Astrocyte (in vitro differentiated cells and primary cell): ENCODE data around the gene RFLNA. TPM values are rescaled to one million over a fixed set of nuclear protein-coding genes. Genes with fewer than 3 reads are reported as not detected.
"Not testable (repeated sequence)": the region's sequence is repeated elsewhere in the genome, so short reads cannot be mapped to it uniquely, and the experiment has no call there.

Experiments
- DNase-seq: peaks from one replicate; pipeline ENCODE4 v3.0.0-alpha.2; 2010; ENCODE audit warnings: low read depth
- FAIRE-seq: peaks from 2 replicates; lab custom pipeline; 2011; peaks lifted over from hg19 to GRCh38; lab: Jason Lieb, UNC
- H2AFZ ChIP-seq: 2 replicates; pipeline ENCODE4 v1.6.0; 2012; ENCODE audit warnings: low read depth, low read length, inconsistent platforms
- H3K27ac ChIP-seq: 2 replicates; pipeline ENCODE4 v1.5.1; 2011; ENCODE audit warnings: low read depth, low read length, inconsistent platforms
- H3K27me3 ChIP-seq: 2 replicates; pipeline ENCODE4 v1.6.0; 2011; ENCODE audit warnings: low read length, inconsistent platforms; ENCODE audit not compliant: insufficient read depth
- H3K36me3 ChIP-seq: 2 replicates; pipeline ENCODE4 v1.5.1; 2011; ENCODE audit warnings: low read length, inconsistent platforms; ENCODE audit not compliant: insufficient read depth
- H3K4me1 ChIP-seq: 2 replicates; pipeline ENCODE4 v1.5.1; 2011; ENCODE audit warnings: low read length, inconsistent platforms; ENCODE audit not compliant: insufficient read depth
- H3K4me2 ChIP-seq: 2 replicates; pipeline ENCODE4 v1.6.0; 2012; ENCODE audit warnings: low read length, inconsistent platforms
- H3K4me3 ChIP-seq: 2 replicates; pipeline ENCODE4 v1.5.1; 2011; ENCODE audit warnings: low read depth, mild to moderate bottlenecking, low read length, inconsistent platforms; ENCODE audit not compliant: insufficient read depth
- H3K79me2 ChIP-seq: 2 replicates; pipeline ENCODE4 v1.6.0; 2012; ENCODE audit warnings: mild to moderate bottlenecking, low read length, inconsistent platforms; ENCODE audit not compliant: insufficient read depth
- H3K9ac ChIP-seq: 2 replicates; pipeline ENCODE4 v1.6.0; 2012; ENCODE audit warnings: mild to moderate bottlenecking, low read length, inconsistent platforms
- H3K9me3 ChIP-seq: 2 replicates; pipeline ENCODE4 v1.5.1; 2012; ENCODE audit warnings: low read depth, mild to moderate bottlenecking, low read length, inconsistent platforms; ENCODE audit not compliant: insufficient read depth
- H4K20me1 ChIP-seq: 2 replicates; pipeline ENCODE4 v1.6.0; 2012; ENCODE audit warnings: low read length, inconsistent platforms; ENCODE audit not compliant: insufficient read depth
- H3K27ac Mint-ChIP-seq: one replicate; pipeline ENCODE4 v1.8.0; 2021; ENCODE audit warnings: mild to moderate bottlenecking, mixed read lengths; ENCODE audit not compliant: unreplicated experiment
- H3K27me3 Mint-ChIP-seq: one replicate; pipeline ENCODE4 v1.8.0; 2021; ENCODE audit warnings: low read depth, mixed read lengths; ENCODE audit not compliant: unreplicated experiment
- H3K36me3 Mint-ChIP-seq: one replicate; pipeline ENCODE4 v1.8.0; 2021; ENCODE audit warnings: low read depth, mixed read lengths; ENCODE audit not compliant: unreplicated experiment
- H3K4me1 Mint-ChIP-seq: one replicate; pipeline ENCODE4 v1.8.0; 2021; ENCODE audit warnings: low read depth, mixed read lengths; ENCODE audit not compliant: unreplicated experiment
- H3K4me3 Mint-ChIP-seq: one replicate; pipeline ENCODE4 v1.8.0; 2021; ENCODE audit warnings: mild to moderate bottlenecking, moderate library complexity, mixed read lengths; ENCODE audit not compliant: unreplicated experiment
- H3K9me3 Mint-ChIP-seq: one replicate; pipeline ENCODE4 v1.8.0; 2021; ENCODE audit warnings: mild to moderate bottlenecking, mixed read lengths; ENCODE audit not compliant: unreplicated experiment
- EZH2 ChIP-seq: IDR thresholded peaks from 2 replicates; pipeline ENCODE4 v1.6.1; 2012; ENCODE audit warnings: mild to moderate bottlenecking, low read length, inconsistent platforms; ENCODE audit not compliant: insufficient read depth
- total RNA-seq: library from RNA; stranded (reverse); gene quantifications from 2 replicates; pipeline ENCODE4 v1.2.1, GENCODE V29; 2021
- TF ChIP-seq, protein P1 (sequence below): IDR thresholded peaks from 2 replicates; pipeline ENCODE4 v1.5.1; 2011; ENCODE audit warnings: low read depth, mild to moderate bottlenecking, inconsistent platforms, low read length, moderate library complexity; ENCODE audit not compliant: insufficient read depth

The RFLNA gene
- total RNA-seq, 1 donor from 2014 or later, result 1.8 TPM

DNA sequence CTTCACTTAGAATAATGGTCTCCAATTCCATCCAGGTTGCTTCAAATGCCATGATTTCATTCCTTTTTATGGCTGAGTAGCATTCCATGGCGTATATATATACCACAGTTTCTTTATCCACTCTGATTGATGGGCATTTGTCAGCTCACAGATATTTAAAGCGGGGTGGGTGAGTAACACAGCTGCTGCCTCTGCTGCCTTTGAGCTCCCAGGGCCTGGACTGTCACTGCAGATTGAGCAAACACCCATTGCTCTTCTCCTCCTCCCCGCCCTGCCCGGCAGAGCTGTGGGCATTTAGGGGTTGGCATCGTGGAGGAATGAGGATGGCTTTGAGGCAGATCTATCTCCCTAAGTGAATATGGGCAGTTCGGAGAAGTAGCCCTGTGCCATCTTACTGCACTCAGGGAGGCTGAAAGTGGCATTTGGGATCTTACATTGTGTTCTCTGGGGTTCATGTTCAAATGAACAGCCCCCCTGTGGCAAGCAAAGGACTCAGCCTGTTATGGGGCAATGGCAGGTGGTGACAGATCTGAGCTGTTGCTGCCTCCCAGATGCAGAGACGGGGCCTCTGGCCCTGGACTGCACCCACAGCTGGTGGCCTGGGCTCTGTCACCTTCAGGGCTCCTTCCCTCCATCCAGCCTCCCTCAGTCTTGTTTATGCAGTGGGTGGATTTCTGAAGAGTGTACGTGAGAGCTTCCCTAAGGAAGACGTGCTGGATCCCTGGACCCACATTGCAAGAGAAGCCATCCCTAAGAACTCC, 4.9 kb downstream of the RFLNA start:
- no peaks in the 10 kb centered on the region for H3K79me2 ChIP-seq
- H4K20me1 ChIP-seq, result peaks cover 14% of the 10 kb centered on the region
- DNase-seq (no peak), FAIRE-seq (no peak)
- no peaks in the 10 kb centered on the region for H3K36me3 Mint-ChIP-seq
- H3K4me2 ChIP-seq, result no peak overlapping the region
- no peaks in the 10 kb centered on the region for H3K9me3 ChIP-seq
- H2AFZ ChIP-seq, result no peak overlapping the region
- H3K4me3 ChIP-seq, result no peak overlapping the region
- H3K9me3 Mint-ChIP-seq, result peaks cover 6% of the 10 kb centered on the region
- peak overlapping the region; percentile 38 for H3K27ac Mint-ChIP-seq
- no peaks in the 10 kb centered on the region for H3K4me1 Mint-ChIP-seq
- no peaks in the 10 kb centered on the region for H3K4me1 ChIP-seq
- peaks cover 51% of the 10 kb centered on the region for H3K27me3 Mint-ChIP-seq
- H3K27ac ChIP-seq, result no peak overlapping the region
- no peak overlapping the region for H3K4me3 Mint-ChIP-seq
- TF ChIP-seq EZH2, result no peak
- TF ChIP-seq, protein P1, sequence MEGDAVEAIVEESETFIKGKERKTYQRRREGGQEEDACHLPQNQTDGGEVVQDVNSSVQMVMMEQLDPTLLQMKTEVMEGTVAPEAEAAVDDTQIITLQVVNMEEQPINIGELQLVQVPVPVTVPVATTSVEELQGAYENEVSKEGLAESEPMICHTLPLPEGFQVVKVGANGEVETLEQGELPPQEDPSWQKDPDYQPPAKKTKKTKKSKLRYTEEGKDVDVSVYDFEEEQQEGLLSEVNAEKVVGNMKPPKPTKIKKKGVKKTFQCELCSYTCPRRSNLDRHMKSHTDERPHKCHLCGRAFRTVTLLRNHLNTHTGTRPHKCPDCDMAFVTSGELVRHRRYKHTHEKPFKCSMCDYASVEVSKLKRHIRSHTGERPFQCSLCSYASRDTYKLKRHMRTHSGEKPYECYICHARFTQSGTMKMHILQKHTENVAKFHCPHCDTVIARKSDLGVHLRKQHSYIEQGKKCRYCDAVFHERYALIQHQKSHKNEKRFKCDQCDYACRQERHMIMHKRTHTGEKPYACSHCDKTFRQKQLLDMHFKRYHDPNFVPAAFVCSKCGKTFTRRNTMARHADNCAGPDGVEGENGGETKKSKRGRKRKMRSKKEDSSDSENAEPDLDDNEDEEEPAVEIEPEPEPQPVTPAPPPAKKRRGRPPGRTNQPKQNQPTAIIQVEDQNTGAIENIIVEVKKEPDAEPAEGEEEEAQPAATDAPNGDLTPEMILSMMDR, result no peak
- no peaks in the 10 kb centered on the region for H3K36me3 ChIP-seq
- H3K27me3 ChIP-seq, result peaks cover 33% of the 10 kb centered on the region
- no peak overlapping the region for H3K9ac ChIP-seq

DNA sequence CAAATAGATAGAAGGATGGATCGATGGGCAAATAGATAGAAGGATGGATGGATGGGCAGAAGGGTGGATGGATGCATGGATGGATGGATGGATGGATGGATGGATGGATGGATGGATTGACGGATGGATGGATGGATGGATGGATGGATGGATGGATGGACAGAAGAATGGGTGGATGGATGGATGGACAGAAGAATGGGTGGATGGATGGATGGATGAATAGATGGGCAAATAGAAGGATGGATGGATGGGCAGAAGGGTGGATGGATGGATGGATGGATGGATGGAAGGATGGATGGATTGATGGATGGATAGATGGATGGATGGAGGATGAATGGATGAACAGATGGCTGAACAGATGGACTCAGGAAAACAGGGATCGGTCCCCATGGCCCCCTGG, 5.8 kb downstream of the RFLNA start:
- not testable (repeated sequence) for H3K9me3 Mint-ChIP-seq, H3K9me3 ChIP-seq, H2AFZ ChIP-seq, FAIRE-seq, H3K9ac ChIP-seq, H3K27ac Mint-ChIP-seq, H3K36me3 Mint-ChIP-seq, H3K79me2 ChIP-seq, H3K27ac ChIP-seq, DNase-seq, H3K4me3 ChIP-seq, H3K4me1 Mint-ChIP-seq, H3K4me1 ChIP-seq, H3K4me3 Mint-ChIP-seq, H3K4me2 ChIP-seq, H3K36me3 ChIP-seq
- Histone ChIP-seq H4K20me1 (peaks cover 14% of the 10 kb centered on the region), H3K27me3 (peaks cover 32% of the 10 kb centered on the region)
- peaks cover 55% of the 10 kb centered on the region for H3K27me3 Mint-ChIP-seq

DNA sequence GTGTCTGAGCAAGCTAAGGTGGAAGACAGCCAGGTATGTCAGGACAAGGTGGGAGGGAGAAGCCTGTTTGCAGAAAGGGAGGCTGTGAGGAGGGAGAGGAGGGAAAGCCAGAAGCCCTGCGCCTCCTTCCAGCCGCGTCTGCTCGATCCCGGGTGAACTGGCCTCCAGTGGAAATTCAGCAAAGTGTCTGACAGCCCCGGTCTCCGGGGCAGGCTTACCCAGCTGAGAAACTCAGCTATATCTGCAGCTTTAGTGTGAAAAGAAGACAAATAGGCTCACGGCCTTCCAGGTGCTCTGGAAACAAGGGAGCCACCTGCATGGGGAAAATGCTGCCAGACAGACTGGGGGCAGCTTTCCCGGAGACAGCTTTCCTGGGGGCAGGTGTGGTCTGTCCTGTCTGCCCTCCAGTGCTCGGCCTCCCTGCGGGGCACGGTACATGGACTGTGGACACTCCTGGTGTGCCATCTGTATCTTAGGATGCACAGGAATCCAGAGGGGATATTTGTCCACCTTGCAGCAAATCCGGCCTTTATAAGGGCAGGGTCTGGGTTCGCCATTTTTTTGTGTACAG, 6.3 kb downstream of the RFLNA start:
- Histone ChIP-seq H3K4me2 (no peak overlapping the region), H2AFZ (no peak overlapping the region), H4K20me1 (peaks cover 14% of the 10 kb centered on the region), H3K4me3 (no peak overlapping the region), H3K4me1 (no peaks in the 10 kb centered on the region), H3K9ac (no peak overlapping the region), H3K36me3 (no peaks in the 10 kb centered on the region), H3K9me3 (no peaks in the 10 kb centered on the region), H3K27me3 (peaks cover 28% of the 10 kb centered on the region), H3K27ac (no peak overlapping the region), H3K79me2 (no peaks in the 10 kb centered on the region)
- no peak for DNase-seq
- TF ChIP-seq, protein P1, result no peak
- TF ChIP-seq EZH2, result no peak
- Mint-ChIP-seq H3K27me3 (peaks cover 58% of the 10 kb centered on the region), H3K9me3 (peaks cover 9% of the 10 kb centered on the region), H3K27ac (no peak overlapping the region), H3K4me3 (no peak overlapping the region), H3K36me3 (no peaks in the 10 kb centered on the region), H3K4me1 (no peaks in the 10 kb centered on the region)
- no peak for FAIRE-seq
